GM19351 (cell line): ENCODE results near the gene SLC35F3.
"Not testable (repeated sequence)": the region's sequence is repeated elsewhere in the genome, so short reads cannot be mapped to it uniquely, and the experiment has no call there.

Experiments used
- ATAC-seq: cut with Tn5 transposase; IDR thresholded peaks from one replicate; pipeline ENCODE4 v1.9.1; 2021; ENCODE audit warnings: mild to moderate bottlenecking, moderate library complexity; ENCODE audit not compliant: unreplicated experiment

SLC35F3 gene

GRCh38 chr1:234096161-234096770 is 191.8 kb downstream of the SLC35F3 start:
- no peak for ATAC-seq

- ATAC-seq: no peak
These were observed 198.1 kb downstream of the SLC35F3 start for GRCh38 chr1:234102583-234102982.

GRCh38 chr1:234103198-234103597 is 198.7 kb downstream of the SLC35F3 start:
- no peak for ATAC-seq

GRCh38 chr1:234106032-234106431 is 201.6 kb downstream of the SLC35F3 start:
- ATAC-seq: no peak

GRCh38 chr1:234107416-234108021 is 203.0 kb downstream of the SLC35F3 start:
- no peak for ATAC-seq

- no peak for ATAC-seq
These were observed 204.4 kb downstream of the SLC35F3 start for GRCh38 chr1:234108921-234109320.

GRCh38 chr1:234109840-234110239 is 205.4 kb downstream of the SLC35F3 start:
- no peak for ATAC-seq

- ATAC-seq: no peak
These were observed 207.1 kb downstream of the SLC35F3 start for GRCh38 chr1:234111458-234112142.

GRCh38 chr1:234114648-234115307 is 210.3 kb downstream of the SLC35F3 start:
- peak; percentile 50 for ATAC-seq

GRCh38 chr1:234118911-234119310 is 214.4 kb downstream of the SLC35F3 start:
- no peak for ATAC-seq

GRCh38 chr1:234119431-234119830 is 215.0 kb downstream of the SLC35F3 start:
- ATAC-seq: no peak

- no peak for ATAC-seq
These were observed 216.0 kb downstream of the SLC35F3 start for GRCh38 chr1:234120327-234120944.

- not testable (repeated sequence) for ATAC-seq
These were observed 217.2 kb downstream of the SLC35F3 start for GRCh38 chr1:234121659-234122058.

- ATAC-seq: not testable (repeated sequence)
These were observed 218.1 kb downstream of the SLC35F3 start for GRCh38 chr1:234122571-234122970.

GRCh38 chr1:234123867-234124266 is 219.4 kb downstream of the SLC35F3 start:
- no peak for ATAC-seq

GRCh38 chr1:234125283-234125682 is 220.8 kb downstream of the SLC35F3 start:
- no peak for ATAC-seq

- no peak for ATAC-seq
These were observed 221.2 kb downstream of the SLC35F3 start for GRCh38 chr1:234125714-234126113.

GRCh38 chr1:234127026-234127671 is 222.7 kb downstream of the SLC35F3 start:
- ATAC-seq: no peak

- ATAC-seq: no peak
These were observed 228.3 kb downstream of the SLC35F3 start for GRCh38 chr1:234132795-234133194.

- ATAC-seq: no peak
These were observed 230.4 kb downstream of the SLC35F3 start for GRCh38 chr1:234134878-234135277.

GRCh38 chr1:234135501-234135900 is 231.0 kb downstream of the SLC35F3 start:
- no peak for ATAC-seq
